Ovary (tissue), 1 donor: ENCODE results near the gene PFKFB2.

Experiments used
- EP300 ChIP-seq: sonication (generic); formaldehyde crosslinking; IDR thresholded peaks from one replicate; pipeline ENCODE4 v1.6.1; 2017; ENCODE audit warnings: antibody characterized with exemption
- POLR2A ChIP-seq: fragments of 450-650 bp; IDR thresholded peaks from one replicate; pipeline ENCODE4 v1.6.1; 2017; ENCODE audit warnings: antibody characterized with exemption, mild to moderate bottlenecking, moderate library complexity

- TF ChIP-seq POLR2A (no peak), EP300 (no peak)
These were observed 75.4 kb downstream of the PFKFB2 start for GRCh38 chr1:207128336-207128921.
